CD4-positive, alpha-beta T cell (primary cell): ENCODE measurements around the gene SYK. TPM values are rescaled to one million over a fixed set of nuclear protein-coding genes. Genes with fewer than 3 reads are reported as not detected.

Experiments
- ATAC-seq: fragments of 200-7000 bp; cut with Tn5 transposase; one replicate; pipeline ENCODE4 v1.10.0; 2022; ENCODE audit warnings: mild to moderate bottlenecking; ENCODE audit not compliant: poor library complexity
- CTCF ChIA-PET: fragments of 350-600 bp; sonication (Branson Sonifier 250); formaldehyde crosslinking; loops from one replicate; lab custom pipeline; 2021; ENCODE audit warnings: antibody characterized with exemption, inconsistent platforms; lab: Charles Lee
- POLR2A ChIA-PET: fragments of 350-600 bp; sonication (Branson Sonifier 250); formaldehyde crosslinking; loops from one replicate; lab custom pipeline; 2021; ENCODE audit warnings: antibody characterized with exemption, inconsistent platforms; lab: Charles Lee
- DNase-seq, 14 experiments: peaks; one replicate each; pipeline ENCODE4 v3.0.0-alpha.2; 2013 to 2020; ENCODE audit warnings: mixed read lengths in 2 of 14
- H3K27ac ChIP-seq, 2 donors: one replicate each; pipeline versions ENCODE4 v1.5.1 to v1.7.0; 2013; ENCODE audit warnings: low read length in 2 of 2, low read depth in 1 of 2, mild to moderate bottlenecking in 1 of 2
- H3K27me3 ChIP-seq, 2 experiments: 1 replicate in 1 of 2; 2 replicates in 1 of 2; pipeline versions ENCODE4 v1.6.1 to v1.7.0; 2013; ENCODE audit warnings: low read length in 2 of 2, control low read depth in 1 of 2, mild to moderate bottlenecking in 1 of 2, moderate library complexity in 1 of 2; ENCODE audit not compliant: insufficient read depth in 2 of 2, control insufficient read depth in 1 of 2
- H3K36me3 ChIP-seq: one replicate; pipeline ENCODE4 v1.6.1; 2013; ENCODE audit warnings: low read length, control low read depth; ENCODE audit not compliant: insufficient read depth
- H3K4me1 ChIP-seq: one replicate; pipeline ENCODE4 v1.6.1; 2013; ENCODE audit warnings: low read length, control low read depth; ENCODE audit not compliant: insufficient read depth
- H3K4me3 ChIP-seq: one replicate; pipeline ENCODE4 v1.5.1; 2013; ENCODE audit warnings: mild to moderate bottlenecking, low read length, moderate library complexity
- H3K9me3 ChIP-seq, 2 experiments: 1 replicate in 1 of 2; 2 replicates in 1 of 2; pipeline versions ENCODE4 v1.6.1 to v1.7.0; 2013; ENCODE audit warnings: low read length in 2 of 2, mild to moderate bottlenecking in 2 of 2, control low read depth in 1 of 2, moderate library complexity in 1 of 2; ENCODE audit not compliant: control insufficient read depth in 1 of 2, insufficient read depth in 1 of 2
- H3K27ac Mint-ChIP-seq: one replicate; pipeline ENCODE4 v1.8.0; 2020; ENCODE audit warnings: mixed read lengths
- H3K27me3 Mint-ChIP-seq: one replicate; pipeline ENCODE4 v1.8.0; 2021; ENCODE audit warnings: mixed read lengths
- H3K36me3 Mint-ChIP-seq: one replicate; pipeline ENCODE4 v1.8.0; 2021; ENCODE audit warnings: low read depth, mixed read lengths
- H3K4me1 Mint-ChIP-seq: one replicate; pipeline ENCODE4 v1.8.0; 2021; ENCODE audit warnings: low read depth, mixed read lengths
- H3K4me3 Mint-ChIP-seq: one replicate; pipeline ENCODE4 v1.8.0; 2020; ENCODE audit warnings: mild to moderate bottlenecking, mixed read lengths
- H3K9me3 Mint-ChIP-seq: one replicate; pipeline ENCODE4 v1.8.0; 2020; ENCODE audit warnings: mixed read lengths
- CTCF ChIP-seq: fragments of 200-600 bp; IDR thresholded peaks from one replicate; pipeline ENCODE4 v1.8.0; 2022; ENCODE audit warnings: antibody characterized with exemption, mild to moderate bottlenecking
- intact Hi-C, 2 experiments: fragments of 100-400 bp; cut with DNase I in 1 of 2; cut with micrococcal nuclease in 1 of 2; formaldehyde crosslinking; loops; one replicate each; pipeline versions ENCODE4 v1.15.1 to v1.9.0; 2023 to 2025; cut with DNase I, micrococcal nuclease
- total RNA-seq, 174 experiments: library from RNA in 2 of 174; stranded (reverse) in 2 of 174; gene quantifications; one replicate each; pipeline ENCODE4 v1.2.3 and lab custom pipeline; 2021 to 2026

The SYK gene
- total RNA-seq, 2 experiments from 2014 or later, result 1.1 to 1.2 TPM

GRCh38 chr9:90795084-90795483 lies 6.5 kb upstream of the SYK start:
- Histone ChIP-seq H3K9me3 (no peaks in the 10 kb centered on the region), H3K27me3 (peaks cover 0 to 22% of the 10 kb centered on the region in 2 experiments), H3K36me3 (no peaks in the 10 kb centered on the region), H3K4me3 (no peak overlapping the region), H3K4me1 (no peaks in the 10 kb centered on the region), H3K27ac (no peak overlapping the region)
- Mint-ChIP-seq H3K9me3 (no peaks in the 10 kb centered on the region), H3K27ac (no peak overlapping the region), H3K36me3 (no peaks in the 10 kb centered on the region), H3K27me3 (peaks cover 45% of the 10 kb centered on the region), H3K4me1 (no peaks in the 10 kb centered on the region), H3K4me3 (no peak overlapping the region)
- intact Hi-C loops, result no loop called here
- peak in 1 of 14 experiments; percentile 14 for DNase-seq
- ChIA-PET CTCF (no interaction called here), POLR2A (no interaction called here)
- no peak for ATAC-seq
- TF ChIP-seq CTCF, result no peak

- no peaks in the 10 kb centered on the region for H3K4me1 ChIP-seq
- ATAC-seq, result no peak
These were observed 5.7 kb upstream of the SYK start for GRCh38 chr9:90795871-90796317.

GRCh38 chr9:90799271-90799852 lies 2.3 kb upstream of the SYK start:
- no peak overlapping the region for H3K27ac ChIP-seq
- H3K27ac Mint-ChIP-seq, result no peak overlapping the region
- no peak for TF ChIP-seq CTCF

More at GRCh38 chr9:90795871-90796317, 5.7 kb upstream of the SYK start:
- CTCF ChIA-PET, result no interaction called here
- Mint-ChIP-seq H3K9me3 (no peaks in the 10 kb centered on the region), H3K4me1 (no peaks in the 10 kb centered on the region), H3K4me3 (no peak overlapping the region), H3K27me3 (peaks cover 50% of the 10 kb centered on the region), H3K36me3 (no peaks in the 10 kb centered on the region), H3K27ac (no peak overlapping the region)
- peak in 3 of 14 experiments; percentile 26 to 52 (median 43) for DNase-seq
- intact Hi-C loops, result no loop called here
- TF ChIP-seq CTCF, result no peak
- Histone ChIP-seq H3K4me3 (no peak overlapping the region), H3K27ac (no peak overlapping the region), H3K27me3 (peaks cover under 1 to 30% of the 10 kb centered on the region in 2 experiments), H3K36me3 (no peaks in the 10 kb centered on the region), H3K9me3 (no peaks in the 10 kb centered on the region)
- POLR2A ChIA-PET, result no interaction called here

More at GRCh38 chr9:90799271-90799852, 2.3 kb upstream of the SYK start:
- H3K36me3 Mint-ChIP-seq, result no peaks in the 10 kb centered on the region
- CTCF ChIA-PET, result no interaction called here
- DNase-seq, result peak in 2 of 14 experiments; percentile 39 to 56
- intact Hi-C loops, result no loop called here
- H3K4me3 Mint-ChIP-seq, result no peak overlapping the region
- Histone ChIP-seq H3K9me3 (peaks cover 0 to 3% of the 10 kb centered on the region in 2 experiments), H3K36me3 (no peaks in the 10 kb centered on the region), H3K4me1 (peaks cover 7% of the 10 kb centered on the region), H3K27me3 (peaks cover 6 to 65% of the 10 kb centered on the region in 2 experiments), H3K4me3 (no peak overlapping the region)
- no peak for ATAC-seq
- H3K9me3 Mint-ChIP-seq, result no peaks in the 10 kb centered on the region
- POLR2A ChIA-PET, result no interaction called here
- peaks cover 71% of the 10 kb centered on the region for H3K27me3 Mint-ChIP-seq
- no peaks in the 10 kb centered on the region for H3K4me1 Mint-ChIP-seq
